ENCODE results near the gene ITGA1. TPM values are rescaled to one million over a fixed set of nuclear protein-coding genes. Genes with fewer than 3 reads are reported as not detected.

The ITGA1 gene
- total and polyA plus RNA-seq, 11 donors = 5.5 to 52.0 (median 23.3) TPM

DNA sequence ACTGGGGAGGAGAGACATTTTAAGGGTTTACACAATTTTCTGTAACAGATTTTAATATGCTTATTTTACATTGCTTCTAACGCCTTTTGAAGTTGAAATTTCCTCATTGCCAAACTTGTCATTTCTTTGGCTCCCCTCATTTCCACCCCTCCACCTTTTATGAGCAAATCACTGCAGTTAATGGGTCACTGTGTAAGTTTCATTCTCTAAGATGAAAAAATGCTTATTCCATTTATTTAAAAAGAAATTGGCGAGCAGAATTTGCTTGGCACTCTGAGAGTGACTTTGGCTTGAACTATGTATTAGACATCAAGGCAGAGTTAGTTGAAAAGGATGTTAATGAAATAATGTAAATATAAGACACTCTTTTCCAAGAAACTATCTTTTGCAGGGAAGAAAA lies 66.6 kb downstream of the ITGA1 start:
- DNase-seq (no peak), ATAC-seq (no peak)
- Histone ChIP-seq H3K27me3 (no peaks in the 10 kb centered on the region), H3K4me3 (no peak overlapping the region), H3K27ac (peak overlapping the region in 1 of 12 donors; percentile 61), H3K36me3 (peaks cover 0 to 26% (median 0%) of the 10 kb centered on the region in 9 donors), H3K4me1 (peaks cover 0 to 31% (median 2%) of the 10 kb centered on the region in 12 donors), H3K9me3 (no peaks in the 10 kb centered on the region)
- 76 to 84% (median 80%) methylated on average over 2 of the region's 2 CpGs for WGBS, 4 donors
- intact Hi-C loops (cut with DNase I) = loop anchor here in 1 of 10 donors (10.0 kb wide), 1 partner anchor 50 kb away; no protein-coding TSS in a partner anchor
- TF ChIP-seq POLR2A (IDR thresholded peaks at IDR 0.05) = no peak
- TF ChIP-seq, protein P1, sequence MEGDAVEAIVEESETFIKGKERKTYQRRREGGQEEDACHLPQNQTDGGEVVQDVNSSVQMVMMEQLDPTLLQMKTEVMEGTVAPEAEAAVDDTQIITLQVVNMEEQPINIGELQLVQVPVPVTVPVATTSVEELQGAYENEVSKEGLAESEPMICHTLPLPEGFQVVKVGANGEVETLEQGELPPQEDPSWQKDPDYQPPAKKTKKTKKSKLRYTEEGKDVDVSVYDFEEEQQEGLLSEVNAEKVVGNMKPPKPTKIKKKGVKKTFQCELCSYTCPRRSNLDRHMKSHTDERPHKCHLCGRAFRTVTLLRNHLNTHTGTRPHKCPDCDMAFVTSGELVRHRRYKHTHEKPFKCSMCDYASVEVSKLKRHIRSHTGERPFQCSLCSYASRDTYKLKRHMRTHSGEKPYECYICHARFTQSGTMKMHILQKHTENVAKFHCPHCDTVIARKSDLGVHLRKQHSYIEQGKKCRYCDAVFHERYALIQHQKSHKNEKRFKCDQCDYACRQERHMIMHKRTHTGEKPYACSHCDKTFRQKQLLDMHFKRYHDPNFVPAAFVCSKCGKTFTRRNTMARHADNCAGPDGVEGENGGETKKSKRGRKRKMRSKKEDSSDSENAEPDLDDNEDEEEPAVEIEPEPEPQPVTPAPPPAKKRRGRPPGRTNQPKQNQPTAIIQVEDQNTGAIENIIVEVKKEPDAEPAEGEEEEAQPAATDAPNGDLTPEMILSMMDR (IDR thresholded peaks at IDR 0.05) = no peak

DNA sequence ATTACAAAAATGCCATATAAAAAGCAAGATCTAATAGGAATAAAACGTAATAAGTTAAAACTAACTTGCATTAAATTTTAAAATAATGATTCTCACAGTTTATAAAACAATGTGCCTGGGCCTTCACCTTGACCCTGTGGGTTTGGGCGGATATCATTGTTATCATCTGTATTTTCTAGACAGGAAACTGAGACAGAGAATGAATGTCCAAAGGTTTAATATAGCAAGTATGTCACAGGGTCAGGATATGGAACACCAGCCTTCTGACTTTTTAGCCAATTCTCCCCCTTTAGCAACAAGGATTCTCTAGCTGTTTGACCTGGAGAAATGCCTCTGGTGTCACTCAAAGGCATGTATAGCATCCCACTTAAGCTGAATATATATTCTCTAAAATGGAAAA lies 67.2 kb downstream of the ITGA1 start:
- peak in 2 of 4 donors; percentile 39 to 60 for ATAC-seq
- intact Hi-C loops (cut with DNase I) = loop anchor here in 1 of 10 donors (10.0 kb wide), 1 partner anchor 50 kb away; no protein-coding TSS in a partner anchor
- H3K27me3 ChIP-seq = no peaks in the 10 kb centered on the region
- H3K9me3 ChIP-seq = no peaks in the 10 kb centered on the region
- H3K4me3 ChIP-seq = no peak overlapping the region
- peaks cover 0 to 26% (median 0%) of the 10 kb centered on the region in 9 donors for H3K36me3 ChIP-seq
- 49 to 67% (median 61%) methylated on average over 2 of the region's 2 CpGs for WGBS, 4 donors
- peak overlapping the region in 1 of 12 donors; percentile 61 for H3K27ac ChIP-seq
- H3K4me1 ChIP-seq = peaks cover 0 to 31% (median 2%) of the 10 kb centered on the region in 12 donors
- TF ChIP-seq, protein P1 (IDR thresholded peaks at IDR 0.05) = no peak
- no peak for TF ChIP-seq POLR2A (IDR thresholded peaks at IDR 0.05)
- DNase-seq = no peak

DNA sequence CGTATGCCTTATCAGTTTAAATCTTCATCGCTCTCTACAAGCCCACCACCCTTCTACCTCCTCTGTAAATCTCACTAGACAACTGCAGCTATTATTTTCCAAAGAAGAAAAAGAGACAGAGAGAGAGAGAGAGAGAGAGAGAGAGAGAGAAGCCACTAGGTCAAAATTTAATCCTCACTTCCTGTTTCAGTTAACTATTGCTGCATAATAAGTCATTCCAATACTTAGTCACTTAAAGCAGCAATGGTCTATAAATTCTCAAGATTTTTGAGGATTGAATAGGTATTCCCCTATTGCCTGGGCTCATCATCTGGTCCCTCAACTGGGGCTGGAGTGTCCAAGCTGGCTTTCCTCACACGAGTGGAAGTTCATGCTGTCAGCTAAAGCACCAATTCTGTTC lies 68.8 kb downstream of the ITGA1 start:
- H3K27ac ChIP-seq = no peak overlapping the region
- H3K27me3 ChIP-seq = no peaks in the 10 kb centered on the region
- H3K4me3 ChIP-seq = no peak overlapping the region
- intact Hi-C loops (cut with DNase I) = loop anchor here in 1 of 10 donors (10.0 kb wide), 1 partner anchor 52 kb away; no protein-coding TSS in a partner anchor
- ATAC-seq (no peak), DNase-seq (no peak)
- no peaks in the 10 kb centered on the region for H3K9me3 ChIP-seq
- WGBS, 4 donors = 79 to 90% (median 85%) methylated on average over 3 of the region's 3 CpGs
- no peak for TF ChIP-seq POLR2A (IDR thresholded peaks at IDR 0.05)
- TF ChIP-seq, protein P1 (IDR thresholded peaks at IDR 0.05) = no peak
- H3K36me3 ChIP-seq = peaks cover 0 to 18% (median 0%) of the 10 kb centered on the region in 9 donors
- H3K4me1 ChIP-seq = peaks cover 0 to 31% (median 2%) of the 10 kb centered on the region in 12 donors

GRCh38 chr5:52859628-52860027 lies 71.9 kb downstream of the ITGA1 start:
- Histone ChIP-seq H3K4me1 (peaks cover 0 to 37% (median 16%) of the 10 kb centered on the region in 12 donors), H3K4me3 (no peak overlapping the region), H3K9me3 (no peaks in the 10 kb centered on the region), H3K27me3 (no peaks in the 10 kb centered on the region), H3K27ac (peak overlapping the region in 2 of 12 donors; percentile 16 to 40), H3K36me3 (peaks cover 0 to 20% (median 0%) of the 10 kb centered on the region in 9 donors)
- peak in 3 of 4 donors; percentile 28 to 60 (median 49) for ATAC-seq
- 71 to 82% (median 76%) methylated on average over 2 of the region's 2 CpGs for WGBS, 4 donors
- no peak for DNase-seq
- intact Hi-C loops (cut with DNase I) = loop anchor here in 3 of 10 donors (5.0 to 10.0 kb wide), 3 partner anchors 32 to 55 kb away; no protein-coding TSS in a partner anchor
- TF ChIP-seq, protein P1 (IDR thresholded peaks at IDR 0.05) = no peak
- TF ChIP-seq POLR2A (IDR thresholded peaks at IDR 0.05) = no peak
